Medulla oblongata (tissue), 1 donor: Measurements from ENCODE around the gene CEP128.
"Not testable (repeated sequence)": the region's sequence is repeated elsewhere in the genome, so short reads cannot be mapped to it uniquely, and the experiment has no call there.

ENCODE experiments used
- DNase-seq: peaks from one replicate; pipeline ENCODE4 v3.0.0-alpha.2; 2015; ENCODE audit errors: extremely low spot score

The CEP128 gene

GRCh38 chr14:80953211-80953610 lies 11.7 kb upstream of the CEP128 start:
- not testable (repeated sequence) for DNase-seq

GRCh38 chr14:80951491-80951890 lies 10.0 kb upstream of the CEP128 start:
- DNase-seq, result no peak

DNA sequence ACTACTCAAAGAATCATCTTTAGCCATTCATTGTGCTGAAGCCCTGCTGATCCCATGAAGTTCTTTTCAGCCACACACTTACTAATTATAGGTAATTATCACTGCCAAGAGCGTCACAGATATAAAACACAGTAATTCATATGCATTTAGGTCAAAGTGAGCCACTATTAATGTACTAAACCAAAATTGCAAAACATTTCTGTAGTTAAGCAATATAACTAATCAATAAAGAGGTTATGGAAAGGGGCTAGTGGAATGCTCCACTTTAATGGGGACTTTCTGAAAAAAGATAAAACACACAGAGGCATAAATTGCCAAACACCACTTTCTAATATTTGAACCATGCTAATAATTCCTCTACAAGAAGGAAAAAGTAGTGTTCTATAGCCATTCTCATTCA lies 6.8 kb upstream of the CEP128 start:
- no peak for DNase-seq

GRCh38 chr14:80946797-80947196 lies 5.3 kb upstream of the CEP128 start:
- DNase-seq, result no peak

- DNase-seq, result no peak
Measured at GRCh38 chr14:80946187-80946586, 4.6 kb upstream of the CEP128 start.

GRCh38 chr14:80944861-80945617 lies 3.5 kb upstream of the CEP128 start:
- DNase-seq, result no peak

DNA sequence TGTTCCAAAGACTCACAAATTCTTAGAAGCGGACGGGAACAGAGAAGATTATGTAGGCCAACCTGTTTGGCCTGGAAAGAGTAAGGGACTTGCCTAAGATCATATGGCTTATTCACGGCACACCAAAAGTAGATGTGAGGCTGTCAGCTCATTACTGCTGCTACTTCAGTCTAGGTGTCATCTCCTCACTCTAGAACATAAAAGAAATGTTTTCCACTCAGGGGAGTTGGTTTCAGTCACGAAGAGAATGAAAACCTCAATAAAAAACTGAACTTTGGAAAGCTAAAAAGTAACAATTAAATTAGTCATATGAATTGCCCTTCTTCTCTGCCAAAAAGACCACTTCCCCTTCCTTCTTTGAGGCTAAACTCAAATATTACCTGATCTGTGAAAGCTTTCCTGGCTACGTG lies 658 bp upstream of the CEP128 start:
- DNase-seq, result no peak

DNA sequence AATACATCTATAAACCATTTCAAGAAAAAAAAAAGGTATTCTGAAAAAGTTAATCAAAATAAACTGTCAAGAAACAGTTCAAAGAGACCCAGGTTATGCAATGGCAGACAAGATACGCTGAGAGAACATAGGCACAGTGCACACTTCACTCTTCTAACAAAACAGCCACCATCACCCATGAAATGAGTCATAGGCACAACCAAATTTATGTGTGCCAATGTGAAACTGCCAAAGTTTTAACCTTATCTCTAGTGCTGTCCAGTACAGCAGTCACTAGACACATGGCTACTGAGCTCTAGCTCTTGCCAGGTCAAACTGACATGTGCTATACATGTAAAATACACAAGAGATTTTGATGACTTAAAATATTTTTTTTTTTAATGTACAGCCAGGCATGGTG lies 1.4 kb downstream of the CEP128 start:
- no peak for DNase-seq

GRCh38 chr14:80933686-80934085 lies 7.9 kb downstream of the CEP128 start:
- DNase-seq, result no peak

- DNase-seq, result no peak
Measured at GRCh38 chr14:80933282-80933681, 8.3 kb downstream of the CEP128 start.

DNA sequence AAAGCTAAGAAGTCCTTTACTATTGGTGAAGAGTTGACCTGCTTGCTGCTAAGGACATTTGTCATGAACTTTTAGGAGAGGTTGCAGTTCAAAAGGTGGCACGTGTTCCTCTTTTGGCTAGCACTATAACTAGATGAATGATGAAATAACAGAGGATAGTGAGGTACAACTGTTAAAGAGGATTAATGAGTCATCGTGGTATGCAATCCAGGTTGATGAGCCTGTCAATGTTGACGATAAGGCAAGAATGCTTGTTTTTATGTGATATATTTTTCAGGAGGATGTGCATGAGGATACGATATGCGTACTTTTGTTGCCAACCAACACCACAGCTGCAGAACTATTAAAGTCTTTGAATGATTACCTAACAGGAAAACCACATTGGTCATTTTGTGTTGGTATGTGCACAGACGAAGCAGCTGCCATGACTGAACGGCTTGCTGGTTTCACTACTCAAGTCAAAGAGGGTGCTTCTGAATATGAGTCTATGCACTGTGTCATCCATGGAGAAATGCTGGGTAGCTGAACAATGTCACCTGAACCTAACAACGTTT lies 10.6 kb downstream of the CEP128 start:
- no peak for DNase-seq

DNA sequence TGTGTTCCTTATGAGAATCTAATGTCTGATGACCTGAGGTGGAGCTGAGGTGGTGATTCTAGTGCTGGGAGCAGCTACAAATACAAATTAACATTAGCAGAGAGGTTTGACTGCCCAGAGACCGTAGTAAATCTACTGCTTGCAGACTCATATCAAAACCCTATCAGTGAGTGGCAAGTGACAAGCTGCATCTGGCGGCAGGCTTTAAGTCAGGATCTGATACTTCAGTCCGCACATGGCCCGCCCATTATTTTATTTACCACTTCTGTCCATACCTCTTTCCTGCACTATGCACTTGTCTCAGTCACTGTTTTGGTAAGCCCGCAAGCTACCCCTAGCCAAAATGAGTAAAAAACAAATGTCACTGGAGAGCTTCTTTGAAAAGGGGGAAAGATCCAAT lies 11.4 kb downstream of the CEP128 start:
- DNase-seq, result no peak

GRCh38 chr14:80927083-80927989 lies 14.2 kb downstream of the CEP128 start:
- DNase-seq, result no peak

DNA sequence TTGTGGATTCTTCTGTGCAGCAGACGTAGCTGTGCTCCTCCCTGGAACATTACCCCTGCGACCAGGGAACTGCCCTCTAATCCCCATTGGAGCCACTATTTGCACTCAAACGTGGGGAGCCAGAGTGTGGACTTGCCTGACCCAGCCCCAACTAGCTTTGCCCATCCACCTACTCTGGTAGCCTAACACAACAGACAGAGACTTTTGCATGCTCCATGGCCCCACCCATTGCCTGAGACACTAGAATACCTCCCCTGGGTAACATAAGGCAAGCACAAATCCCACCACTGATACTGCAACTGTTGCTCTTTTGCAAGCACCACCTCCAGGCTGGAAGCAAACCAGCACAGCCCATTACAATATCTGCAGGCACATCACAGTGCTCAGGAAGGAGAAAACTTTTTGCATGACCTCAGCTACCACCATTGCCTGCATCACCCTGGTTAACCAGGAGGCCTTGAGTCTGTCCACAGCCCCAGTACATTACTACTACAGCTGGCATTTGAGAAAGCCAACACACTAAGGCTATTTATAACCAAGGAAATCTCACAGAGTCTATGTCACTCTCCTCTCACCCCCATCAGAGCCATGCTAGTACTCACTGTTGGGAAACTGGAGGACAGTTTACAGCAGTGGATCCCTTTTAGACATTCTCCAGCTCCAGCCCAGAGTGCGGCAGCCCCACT lies 15.0 kb downstream of the CEP128 start:
- DNase-seq, result no peak

DNA sequence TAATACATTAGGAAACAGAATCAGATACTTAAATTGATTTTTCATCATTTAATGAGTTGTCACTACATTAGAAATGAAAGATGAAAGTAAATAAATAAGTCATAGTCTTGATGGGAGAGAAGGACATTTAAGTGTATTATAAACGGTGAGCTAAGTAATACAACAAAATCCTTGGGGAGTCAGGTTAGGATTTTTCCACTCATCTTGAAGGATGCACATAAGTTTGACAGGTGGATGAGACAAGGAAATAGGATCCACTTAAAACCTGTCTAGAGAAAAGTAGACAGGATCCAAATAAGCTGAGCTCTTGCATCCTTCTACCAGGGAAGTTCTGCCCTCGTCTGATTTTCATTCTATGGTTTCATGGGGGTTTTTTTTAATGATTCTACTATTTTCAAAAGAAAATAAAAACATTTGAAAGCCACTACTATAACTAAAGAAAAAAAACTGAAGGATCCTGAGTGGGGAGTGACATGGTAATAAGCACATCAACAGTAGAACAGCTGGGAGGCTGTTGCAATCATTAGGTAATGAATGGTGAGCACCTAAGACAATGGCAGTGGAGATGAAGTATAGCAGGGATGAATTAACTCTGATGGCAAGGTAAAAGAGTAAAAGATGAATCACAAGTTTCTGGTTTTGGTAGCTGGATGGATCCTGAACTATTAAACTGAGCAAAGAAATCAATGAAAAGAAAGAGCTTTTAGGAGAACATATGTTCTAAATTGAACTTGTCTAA lies 17.0 kb downstream of the CEP128 start:
- no peak for DNase-seq

DNA sequence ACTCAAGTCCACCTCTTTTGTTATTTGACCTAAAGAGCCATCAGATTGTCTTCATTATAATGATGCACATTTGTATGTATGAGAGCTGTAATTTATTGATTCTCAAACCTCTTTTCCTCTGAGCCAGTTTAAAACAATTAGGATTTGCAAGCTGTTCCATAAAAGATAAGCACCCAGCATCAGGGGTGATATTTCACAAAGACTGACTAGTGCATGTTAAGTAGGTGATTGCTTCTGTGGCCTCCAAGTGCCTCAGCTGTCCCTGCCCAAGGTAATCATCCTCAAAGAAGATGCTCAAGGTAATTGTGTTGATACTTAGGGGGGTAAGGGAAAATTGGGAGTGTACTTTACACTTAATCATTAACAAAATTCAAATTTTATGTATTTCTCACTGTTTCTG lies 18.2 kb downstream of the CEP128 start:
- DNase-seq, result no peak

GRCh38 chr14:80919622-80920021 lies 21.9 kb downstream of the CEP128 start:
- no peak for DNase-seq

GRCh38 chr14:80912013-80912412 lies 29.5 kb downstream of the CEP128 start:
- not testable (repeated sequence) for DNase-seq

DNA sequence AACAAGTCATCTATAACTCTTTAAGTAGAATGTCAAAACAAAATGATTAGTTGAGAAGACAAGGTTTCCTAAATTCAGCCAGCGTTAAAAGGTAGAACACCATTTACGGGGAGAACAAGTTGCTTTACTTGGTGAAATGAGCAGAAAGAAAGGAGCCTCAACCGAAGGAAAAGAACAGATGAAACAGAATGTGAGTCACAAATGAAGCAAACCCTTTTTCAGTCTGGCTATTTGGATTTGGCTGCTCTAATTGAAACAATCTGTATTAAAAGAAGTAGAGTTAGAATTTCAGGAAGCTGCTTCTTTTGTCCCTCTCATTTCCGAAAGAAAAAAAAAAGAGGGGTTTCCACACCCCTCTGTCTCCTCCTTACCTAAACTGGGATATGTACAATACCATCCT lies 34.6 kb downstream of the CEP128 start:
- DNase-seq, result peak; percentile 6

DNA sequence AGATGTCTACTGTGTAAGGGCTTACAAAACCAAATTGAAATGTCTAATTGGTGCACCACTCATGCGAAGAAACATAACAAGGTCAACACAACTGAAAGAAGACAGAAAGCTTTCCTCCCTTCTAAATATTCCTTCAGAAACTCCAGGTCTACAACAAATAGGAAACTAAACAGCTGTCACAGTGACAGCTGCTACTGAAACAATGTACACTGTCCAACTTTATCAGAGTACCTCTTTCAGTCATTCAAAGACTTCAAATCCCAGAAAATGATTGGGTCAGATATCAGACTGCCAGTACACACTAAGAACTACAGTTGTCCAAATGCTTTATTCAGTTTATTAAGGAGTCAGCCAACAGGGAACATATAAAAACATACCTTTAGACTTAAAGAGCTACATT lies 35.2 kb downstream of the CEP128 start:
- DNase-seq, result no peak

GRCh38 chr14:80902608-80903007 lies 38.9 kb downstream of the CEP128 start:
- DNase-seq, result no peak
